Fibroblast of skin of right quadriceps (primary cell): Measurements from ENCODE around the gene AKR1B15.
"Not testable (repeated sequence)": the region's sequence is repeated elsewhere in the genome, so short reads cannot be mapped to it uniquely, and the experiment has no call there.

Experiments
- DNase-seq: peaks from one replicate; pipeline ENCODE4 v3.0.0-alpha.2; 2013

Gene AKR1B15

DNA sequence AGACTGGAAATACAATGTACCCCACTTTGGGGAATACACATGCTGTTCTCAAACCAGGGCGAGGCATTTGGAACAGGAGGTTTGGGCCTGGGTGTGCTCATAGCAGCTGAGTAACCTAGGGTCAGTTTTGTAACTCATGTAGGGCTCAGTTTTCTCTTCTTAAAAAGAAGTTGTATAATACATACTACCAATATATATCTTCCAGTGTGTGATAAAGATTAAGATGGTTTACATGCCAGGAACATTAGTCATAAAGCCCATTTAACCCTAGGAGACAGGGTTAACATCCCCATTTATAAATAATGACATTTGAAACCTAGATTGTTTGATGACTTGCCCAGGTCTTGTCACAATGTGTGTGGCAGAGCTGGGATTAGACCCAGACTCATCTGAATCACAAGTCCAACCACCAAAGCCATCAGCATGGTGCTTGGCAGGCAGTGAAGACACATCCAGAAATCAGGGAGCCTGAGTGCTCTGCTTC is 15.6 kb upstream of the AKR1B15 start:
- peak; percentile 37 for DNase-seq

DNA sequence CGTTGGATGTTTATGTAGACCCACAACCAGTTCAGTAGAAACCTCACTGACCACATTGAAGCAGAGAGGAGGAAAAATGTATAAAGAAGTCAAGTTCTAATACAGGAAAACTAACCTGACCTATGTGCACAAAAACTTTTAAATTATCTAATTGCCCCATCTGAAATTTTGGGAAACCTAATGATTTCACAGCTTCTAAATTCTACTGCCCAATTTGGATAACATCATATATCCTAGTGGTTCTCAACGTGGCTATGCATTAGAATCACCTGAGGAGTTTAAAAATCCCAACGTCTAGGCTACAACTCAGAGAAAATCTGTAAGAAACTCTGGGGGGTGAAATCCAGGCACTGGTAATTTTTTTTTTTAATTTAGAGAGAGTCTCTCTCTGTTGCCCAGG is 14.3 kb upstream of the AKR1B15 start:
- DNase-seq = no peak

DNA sequence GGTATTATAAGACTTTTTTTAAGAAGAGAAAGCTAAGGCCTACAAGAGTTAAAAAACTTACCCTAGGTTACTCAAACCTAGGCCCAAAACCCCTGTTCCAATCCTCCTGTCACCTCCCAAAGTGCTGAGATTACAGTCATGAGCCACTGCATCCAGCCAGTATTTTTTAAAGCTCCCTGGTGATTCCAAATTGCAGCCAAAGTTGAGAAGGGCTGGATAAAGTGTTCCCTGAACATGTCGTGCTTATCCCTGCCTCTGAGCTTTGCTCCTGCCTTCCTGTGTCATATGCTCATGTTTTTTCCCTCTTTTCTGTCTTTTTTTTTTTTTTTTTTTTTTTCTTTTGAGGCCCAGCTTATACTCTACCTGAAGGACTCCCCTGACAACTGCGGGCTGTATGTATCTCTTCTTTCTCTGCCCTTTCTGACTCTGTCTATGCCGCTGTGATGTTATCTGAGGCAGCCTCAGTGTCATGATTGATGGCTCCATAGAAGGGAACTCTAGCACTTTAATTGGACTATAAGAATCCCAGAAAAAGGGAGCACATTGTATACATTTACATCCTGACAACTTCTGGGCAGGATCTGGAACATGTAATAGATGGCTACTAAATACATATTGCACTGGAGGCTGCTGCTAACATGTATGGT is 13.5 kb upstream of the AKR1B15 start:
- no peak for DNase-seq

DNA sequence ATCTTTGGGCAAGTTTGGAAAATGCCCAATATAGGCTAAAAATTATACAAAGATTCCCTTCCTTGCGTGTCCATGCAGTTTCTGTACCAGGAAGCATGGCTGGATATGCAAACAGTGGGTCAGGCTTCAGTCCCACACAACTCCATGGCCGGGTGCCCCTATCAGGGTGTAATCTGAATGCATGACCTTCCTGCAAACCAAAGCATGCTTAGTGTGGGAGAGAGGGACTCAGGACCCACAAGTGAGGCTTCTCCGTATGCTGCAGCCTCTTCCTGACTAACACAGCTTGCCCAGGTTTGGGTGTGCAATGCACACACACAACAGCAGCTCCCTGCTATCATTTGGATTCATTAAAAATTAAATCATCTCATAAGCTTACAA is 13.0 kb upstream of the AKR1B15 start:
- DNase-seq = no peak

DNA sequence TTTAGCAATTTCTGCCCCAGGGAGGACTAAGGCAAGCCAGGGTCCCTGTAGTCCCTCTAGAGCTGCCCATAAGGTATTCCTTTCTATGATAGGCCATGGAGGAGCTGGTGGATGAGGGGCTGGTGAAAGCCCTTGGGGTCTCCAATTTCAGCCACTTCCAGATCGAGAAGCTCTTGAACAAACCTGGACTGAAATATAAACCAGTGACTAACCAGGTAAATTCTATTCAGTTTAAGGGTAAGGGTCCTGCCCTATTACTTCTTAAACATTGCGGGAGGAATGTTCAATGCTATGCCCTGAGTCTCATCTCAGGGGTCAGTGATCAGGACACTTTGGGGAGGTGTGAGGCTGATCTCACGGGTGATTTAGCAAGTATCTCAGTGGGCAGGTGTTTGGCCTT is 12.4 kb upstream of the AKR1B15 start:
- not testable (repeated sequence) for DNase-seq

DNA sequence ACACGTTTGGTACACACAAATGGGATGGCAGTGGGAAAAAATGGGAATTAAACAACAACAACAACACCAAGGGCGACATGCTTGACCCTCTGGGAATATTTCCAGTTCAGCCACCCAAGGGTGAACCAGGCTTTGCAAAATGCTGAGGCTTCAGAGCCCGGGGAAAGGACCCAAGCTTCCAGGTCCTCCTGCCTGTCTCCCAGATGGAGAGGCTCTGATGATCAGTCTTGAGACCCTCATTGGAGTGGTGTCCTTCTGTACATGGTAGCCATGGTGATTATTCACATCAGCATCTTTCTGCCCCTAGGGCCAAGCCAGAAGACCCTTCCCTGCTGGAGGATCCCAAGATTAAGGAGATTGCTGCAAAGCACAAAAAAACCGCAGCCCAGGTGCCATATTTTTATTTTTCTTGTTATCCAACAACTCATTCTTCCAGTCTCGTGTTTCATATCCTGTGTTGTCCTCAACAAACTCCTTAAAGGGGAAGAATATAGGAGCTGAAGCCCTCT is 11.6 kb upstream of the AKR1B15 start:
- not testable (repeated sequence) for DNase-seq

DNA sequence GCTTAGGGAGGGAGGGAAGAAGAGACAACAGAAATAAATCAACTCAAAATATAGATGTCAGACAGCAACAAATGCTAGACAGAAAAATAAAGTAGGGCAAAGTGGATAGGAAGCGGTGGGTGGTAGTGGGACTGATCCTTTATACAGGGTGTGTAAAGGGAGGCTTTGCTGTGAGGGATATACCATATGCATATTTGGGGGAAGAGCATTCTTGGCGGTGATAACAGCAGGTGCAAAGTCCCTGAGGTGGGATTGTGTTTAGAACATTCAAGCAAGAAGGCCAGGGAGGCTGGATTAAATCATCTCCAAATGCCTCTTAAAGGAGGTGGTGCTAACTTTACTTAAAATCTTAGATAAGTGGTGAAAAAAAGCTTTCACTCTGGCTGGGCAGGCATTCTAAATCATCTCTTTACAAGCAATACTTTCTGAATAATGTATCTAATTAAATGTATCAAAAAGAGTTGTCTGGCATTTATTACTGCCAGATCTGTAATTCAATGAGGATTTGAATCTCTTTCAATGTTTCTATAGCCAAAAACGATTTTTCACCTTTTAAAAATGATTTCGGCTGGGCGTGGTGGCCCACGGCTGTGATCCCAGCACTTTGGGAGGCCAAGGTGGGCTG is 9.4 kb upstream of the AKR1B15 start:
- no peak for DNase-seq

DNA sequence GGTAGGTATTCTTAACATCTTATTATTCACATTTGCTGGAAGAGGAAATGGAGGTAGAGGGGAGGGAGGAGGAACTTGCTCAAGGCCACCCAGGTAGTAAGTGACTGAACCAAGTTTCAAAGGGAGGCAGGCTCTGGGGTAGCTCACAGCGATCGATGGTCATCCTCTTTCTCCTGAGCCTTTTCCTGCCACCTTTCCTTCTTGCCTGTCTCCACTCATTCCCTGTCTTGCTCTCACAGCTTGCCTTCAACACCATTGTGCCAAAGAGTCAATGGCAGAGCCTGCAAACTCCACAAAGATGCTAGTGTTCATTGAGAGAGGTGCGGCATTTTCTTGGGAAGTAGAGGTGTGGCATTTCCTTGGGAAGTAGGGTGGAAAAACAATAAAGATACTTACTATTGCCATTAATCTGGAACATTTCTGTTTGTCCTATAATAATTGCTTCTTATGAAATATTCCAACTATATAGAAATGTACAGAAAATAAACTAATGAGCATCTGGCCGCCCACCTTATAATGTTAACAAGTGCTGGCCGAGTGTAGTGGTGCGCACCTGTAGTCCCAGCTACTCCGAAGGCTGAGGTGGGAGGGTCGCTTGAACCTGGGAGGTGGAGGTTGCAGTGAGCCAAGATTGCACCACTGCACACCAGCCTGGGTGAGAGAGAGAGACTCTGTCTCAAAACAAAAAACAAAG is 7.3 kb upstream of the AKR1B15 start:
- DNase-seq = not testable (repeated sequence)

DNA sequence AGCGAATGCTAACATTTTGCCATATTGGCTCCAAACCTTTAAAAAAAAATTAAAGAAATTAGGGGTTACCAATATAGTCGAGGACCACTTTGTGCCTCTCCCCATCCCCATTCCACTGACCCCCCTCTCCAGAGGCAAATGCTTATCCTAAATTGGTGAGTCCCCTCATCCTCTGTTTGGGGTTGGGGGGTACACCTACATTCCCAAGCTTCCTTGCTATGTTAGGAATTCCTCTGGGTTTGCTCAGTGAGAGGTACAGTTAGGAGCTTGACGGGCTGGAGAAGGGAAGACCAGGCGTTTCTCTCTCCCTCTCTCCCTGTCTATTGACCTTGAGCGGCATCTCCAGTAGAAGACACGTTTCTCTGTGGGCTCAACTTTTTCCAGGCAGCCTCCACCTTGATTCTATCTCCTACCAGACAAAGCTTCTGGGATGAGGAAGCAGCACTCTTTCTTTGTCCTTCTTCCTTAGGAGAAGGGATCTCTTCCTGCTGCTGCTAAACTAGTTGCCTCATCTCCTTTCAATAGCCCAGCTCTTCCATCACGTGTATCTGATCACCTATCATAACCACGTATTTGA is 6.6 kb upstream of the AKR1B15 start:
- no peak for DNase-seq

DNA sequence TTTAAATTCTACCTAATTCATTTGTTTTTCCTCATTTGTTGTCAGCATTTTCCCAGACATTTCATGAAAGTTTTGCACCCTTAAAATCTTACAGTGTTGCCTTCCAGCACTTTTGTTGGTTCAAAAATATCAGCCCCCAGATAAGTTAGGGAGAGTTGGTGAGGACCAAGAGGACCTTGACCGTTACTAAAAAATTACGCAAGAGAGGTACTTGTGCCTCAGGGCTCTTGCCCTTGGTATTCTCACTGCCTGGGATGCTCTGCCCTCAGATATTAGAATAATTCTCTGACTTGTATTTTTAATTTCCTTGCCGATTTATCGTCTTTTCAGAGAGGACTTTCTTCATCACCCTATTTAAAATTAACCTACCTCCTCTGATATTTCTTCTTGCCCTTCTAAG is 3.5 kb upstream of the AKR1B15 start:
- no peak for DNase-seq

DNA sequence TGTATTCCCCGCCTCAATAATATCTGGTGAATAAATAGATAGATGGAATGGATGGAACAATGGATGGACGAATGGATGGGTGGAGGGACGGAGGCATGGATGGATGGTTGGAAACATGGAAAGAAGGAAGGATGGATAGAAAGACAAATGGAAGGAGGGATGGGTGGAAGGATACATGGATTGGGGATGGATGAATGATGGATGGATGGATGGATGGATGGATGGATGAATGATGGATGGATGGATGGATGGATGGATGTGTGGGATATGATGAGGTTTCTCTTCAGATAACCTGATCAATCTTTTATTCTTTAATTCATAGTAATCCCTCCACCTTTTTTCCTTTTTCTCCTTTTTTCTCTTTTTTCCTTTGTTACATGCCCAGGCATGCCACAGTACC is 3.0 kb upstream of the AKR1B15 start:
- no peak for DNase-seq

DNA sequence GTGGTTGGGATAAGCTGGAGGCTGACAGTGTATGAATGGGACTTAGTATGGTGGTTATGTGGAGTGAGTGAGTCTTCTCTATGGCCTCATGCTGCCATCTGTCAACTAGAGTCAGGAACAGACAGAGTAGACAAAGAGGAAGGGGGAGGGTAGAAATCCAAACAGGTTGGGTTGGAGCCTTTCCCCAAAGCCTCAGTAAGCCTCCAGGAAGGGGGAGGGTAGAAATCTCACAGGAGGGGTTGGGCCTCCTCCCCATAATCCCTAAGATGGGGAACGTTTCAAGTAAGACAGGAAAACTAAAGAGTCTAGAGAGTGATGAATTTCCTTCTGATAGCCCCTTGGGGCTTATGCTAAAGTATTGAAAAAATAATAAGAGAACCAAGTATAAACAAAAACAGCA is 2.0 kb upstream of the AKR1B15 start:
- DNase-seq = no peak

DNA sequence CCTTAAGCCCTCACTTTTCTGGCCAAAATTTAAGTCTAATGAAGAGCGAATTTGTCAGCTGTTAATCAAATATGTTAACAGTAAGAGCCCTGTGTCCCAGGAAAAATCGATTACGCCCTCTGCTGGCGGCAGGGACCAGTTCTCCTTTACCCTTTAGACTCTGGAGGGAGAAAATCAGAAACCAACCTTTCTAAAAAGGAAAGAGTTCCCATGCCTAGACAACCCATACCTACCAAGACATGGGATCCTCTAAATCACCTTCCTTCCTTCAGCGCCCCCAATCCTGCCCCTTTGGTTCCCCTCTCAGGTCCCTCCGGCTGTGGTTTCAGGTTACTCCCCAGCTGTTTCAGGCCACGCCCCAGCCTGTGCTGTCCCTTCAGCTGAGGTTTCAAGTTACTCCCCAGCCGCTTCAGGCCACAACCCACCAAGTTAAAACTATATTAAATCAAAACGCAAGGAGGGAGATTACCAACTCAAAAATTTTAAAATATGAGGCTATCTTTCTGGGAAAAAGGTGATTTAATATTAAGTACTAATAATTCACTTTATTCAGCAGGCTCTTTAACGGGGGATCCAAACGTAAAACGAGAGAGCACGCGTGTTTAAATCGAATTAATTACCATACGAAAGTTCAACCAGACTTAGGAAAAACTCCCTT is 1.4 kb upstream of the AKR1B15 start:
- peak; percentile 56 for DNase-seq

DNA sequence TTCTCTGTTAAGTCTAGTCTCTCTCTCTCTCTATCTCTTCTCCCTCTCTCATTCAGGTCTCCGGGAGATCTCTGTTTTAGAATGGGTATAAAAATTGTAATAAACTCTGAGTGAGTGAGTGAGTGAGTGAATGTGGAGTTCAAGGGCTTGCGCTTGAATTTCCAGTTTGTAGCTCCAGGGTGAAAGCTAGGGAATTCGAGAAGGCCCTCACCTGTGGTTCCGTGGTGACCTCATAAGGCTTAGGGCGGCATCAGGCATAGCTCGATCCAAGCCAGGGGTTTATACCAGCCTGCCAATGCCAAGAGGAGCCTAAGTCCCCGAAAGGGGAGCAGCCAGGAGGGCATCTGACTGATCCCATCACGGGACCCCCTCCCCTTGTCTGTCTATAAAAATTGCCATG is 456 bp downstream of the AKR1B15 start:
- no peak for DNase-seq

DNA sequence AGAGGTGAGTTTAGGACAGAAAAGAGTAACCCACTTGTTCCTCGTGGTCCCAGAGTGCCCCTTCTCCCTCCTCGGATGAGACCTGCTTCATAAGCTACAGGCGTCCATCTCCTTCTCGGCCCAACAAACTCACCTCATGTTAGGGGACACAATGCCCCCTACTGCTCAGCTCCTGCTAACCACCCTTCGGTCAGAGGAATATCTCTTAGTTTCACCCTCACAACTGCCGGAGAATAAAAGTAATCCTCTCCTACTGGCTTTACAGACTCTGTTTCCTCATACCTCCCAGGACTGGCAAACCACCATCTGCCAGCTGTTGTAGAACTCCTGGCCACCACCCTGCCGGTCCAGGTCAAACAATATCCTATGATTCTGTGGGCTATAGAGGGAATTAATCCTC is 3.2 kb downstream of the AKR1B15 start:
- no peak for DNase-seq

DNA sequence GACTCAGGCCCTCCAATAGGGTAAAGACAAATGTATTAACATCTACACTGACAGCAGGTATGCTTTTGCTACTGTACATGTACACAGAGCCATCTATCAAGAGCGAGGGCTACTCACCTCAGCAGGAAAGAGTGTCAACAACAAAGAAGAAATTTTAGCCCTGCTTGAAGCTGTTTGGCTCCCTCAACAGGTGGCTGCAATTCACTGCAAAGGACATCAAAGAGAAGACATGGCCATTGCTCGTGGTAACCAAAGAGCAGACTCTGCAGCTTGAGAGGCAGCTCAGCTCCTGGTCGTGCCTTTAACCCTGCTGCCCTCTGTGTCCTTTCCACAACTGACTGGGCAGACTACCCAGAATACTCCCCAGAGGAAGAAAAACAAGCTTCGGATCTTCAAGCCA is 5.1 kb downstream of the AKR1B15 start:
- no peak for DNase-seq

DNA sequence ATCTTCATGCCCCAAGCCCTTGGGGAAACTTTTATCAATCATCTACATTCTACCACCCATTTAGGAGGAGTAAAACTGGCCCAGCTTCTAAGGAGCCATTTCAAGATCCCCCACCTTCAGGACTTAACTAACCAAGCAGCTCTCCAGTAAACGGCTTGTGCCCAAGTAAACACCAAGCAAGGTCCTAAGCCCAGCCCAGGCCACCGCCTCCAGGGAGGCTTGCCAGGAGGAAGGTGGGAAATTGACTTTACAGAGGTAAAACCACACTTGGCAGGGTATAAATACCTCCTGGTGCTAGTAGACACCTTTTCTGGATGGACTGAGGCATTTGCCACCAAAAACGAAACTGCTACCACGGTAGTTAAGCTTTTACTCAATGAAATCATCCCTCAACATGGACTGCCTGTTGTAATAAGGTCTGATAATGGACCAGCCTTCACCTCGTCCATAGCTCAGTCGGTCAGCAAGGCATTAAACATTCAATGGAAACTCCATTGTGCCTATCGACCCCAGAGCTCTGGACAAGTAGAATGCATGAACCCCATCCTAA is 5.6 kb downstream of the AKR1B15 start:
- DNase-seq = no peak

DNA sequence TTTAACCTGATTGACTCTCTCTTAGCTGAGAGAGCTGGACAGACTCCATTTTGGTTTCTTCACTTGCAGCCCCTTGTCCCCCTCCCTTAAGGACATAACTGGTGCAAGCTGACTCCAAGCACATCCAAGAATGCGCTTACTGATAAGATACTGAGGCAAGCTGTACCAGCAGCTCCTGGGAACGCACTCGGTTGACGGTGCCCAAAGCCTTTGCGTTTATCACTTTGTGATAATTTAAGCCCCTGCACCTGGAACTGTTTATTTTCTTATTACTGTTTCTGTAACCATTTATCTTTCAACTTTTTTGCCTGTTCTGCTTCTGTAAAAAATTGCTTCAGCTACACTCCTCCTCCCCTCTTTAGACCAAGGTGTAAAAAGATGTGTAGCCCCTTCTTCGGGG is 8.5 kb downstream of the AKR1B15 start:
- DNase-seq = no peak

DNA sequence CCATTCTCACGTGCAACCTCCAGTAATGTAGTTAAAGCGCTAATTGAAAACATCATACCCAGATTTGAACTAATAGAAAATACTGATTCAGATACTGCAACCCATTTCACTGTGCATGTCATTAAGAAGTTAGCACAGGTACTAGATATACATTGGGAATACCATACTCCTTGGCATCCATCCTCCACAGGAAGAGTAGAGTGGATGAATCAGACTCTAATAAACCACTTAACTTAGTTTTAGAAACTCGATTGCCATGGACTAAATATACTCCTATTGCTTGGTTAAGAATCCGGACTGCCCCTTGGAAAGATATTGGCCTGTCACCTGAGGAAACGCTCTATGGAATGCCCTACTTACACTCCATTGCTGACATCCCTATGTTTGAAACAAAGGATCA is 9.5 kb downstream of the AKR1B15 start:
- no peak for DNase-seq

DNA sequence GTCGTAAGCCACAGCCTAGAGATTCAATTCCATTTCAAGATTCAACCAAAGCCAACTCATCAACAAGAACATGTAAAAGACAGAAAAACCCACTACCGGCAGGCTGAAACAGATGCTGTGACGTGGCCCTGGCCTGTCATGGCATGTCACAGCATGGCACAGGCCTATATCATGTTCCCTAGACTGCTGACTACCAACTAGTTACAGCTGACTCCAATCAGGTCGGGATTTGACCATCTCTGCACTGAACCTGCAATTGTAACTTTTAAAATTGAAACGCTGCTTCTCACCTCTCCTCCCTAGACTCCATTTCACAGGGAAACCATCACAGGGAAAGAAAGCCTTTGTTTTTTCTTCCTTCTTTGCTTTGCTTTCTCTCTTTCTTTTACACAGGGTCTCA is 12.7 kb downstream of the AKR1B15 start:
- DNase-seq = not testable (repeated sequence)

DNA sequence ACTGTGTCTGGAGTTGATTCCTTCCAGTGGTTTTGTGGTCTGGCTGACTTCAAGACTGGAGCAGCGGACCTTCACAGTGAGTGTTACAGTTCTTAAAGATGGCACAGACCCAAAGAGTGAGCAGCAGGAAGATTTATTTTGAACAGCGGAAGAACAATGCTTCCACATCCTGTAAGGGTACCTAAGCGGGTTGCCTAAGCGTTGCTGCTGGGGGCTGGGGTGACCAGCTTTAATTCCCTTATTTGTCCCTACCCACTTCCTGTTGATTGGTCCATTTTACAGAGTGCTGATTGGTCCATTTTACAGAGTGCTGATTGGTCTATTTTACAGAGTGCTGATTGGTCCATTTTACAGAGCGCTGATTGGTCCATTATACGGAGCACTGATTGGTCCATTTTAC is 13.2 kb downstream of the AKR1B15 start:
- DNase-seq = peak; percentile 66

DNA sequence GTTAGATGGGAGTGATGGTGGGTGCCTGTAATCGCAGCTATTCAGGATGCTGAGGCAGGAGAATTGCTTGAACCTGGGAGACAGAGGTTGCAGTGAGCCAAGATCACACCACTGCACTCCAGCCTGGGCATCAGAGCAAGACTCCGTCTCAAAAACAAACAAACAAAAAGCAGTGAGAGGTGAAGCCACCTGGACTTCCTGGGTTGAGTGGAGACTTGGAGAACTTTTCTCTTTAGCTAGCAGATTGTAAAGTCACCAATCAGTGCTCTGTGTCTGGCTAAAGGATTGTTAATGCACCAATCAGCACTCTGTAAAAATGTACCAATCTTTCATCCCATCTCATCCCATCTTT is 14.5 kb downstream of the AKR1B15 start:
- DNase-seq = not testable (repeated sequence)

DNA sequence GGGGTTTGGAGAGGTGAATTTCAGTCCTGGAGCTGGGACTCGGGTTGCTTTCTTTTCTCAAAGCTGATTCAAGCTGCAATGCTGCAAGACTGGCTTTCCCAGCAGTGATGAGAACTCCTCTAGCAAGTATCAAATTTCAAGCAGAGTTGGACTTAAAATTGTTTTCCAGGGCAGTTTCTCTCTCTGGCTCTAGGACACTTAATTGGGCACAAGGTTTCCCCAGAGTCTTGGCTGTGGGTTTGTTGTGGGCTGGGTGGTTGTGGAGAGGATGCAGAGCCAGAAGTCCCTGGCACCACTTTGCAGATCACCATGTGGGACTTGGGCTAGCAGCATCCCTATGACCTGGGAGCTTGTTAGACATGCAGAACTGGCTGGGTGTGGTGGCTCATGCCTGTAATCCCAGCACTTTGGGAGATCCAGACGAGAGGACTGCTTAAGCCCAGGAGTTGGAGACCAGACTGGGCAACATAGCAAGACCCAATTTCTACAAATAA is 16.8 kb downstream of the AKR1B15 start:
- no peak for DNase-seq
